KBM-7 (cell line): ENCODE results near the gene MGME1.
A peak's percentile ranks its signal among the peaks of the same experiment; 100 is the strongest.

Experiments
- DNase-seq: peaks from one replicate; pipeline ENCODE4 v3.0.0-alpha.2; 2015
- in situ Hi-C: fragments of 300-500 bp; cut with MboI; formaldehyde crosslinking; loops from 2 replicates; pipeline ENCODE4 v1.14.3; 2020; ENCODE audit warnings: low sequenced_read_pairs, low pct_unique_long_range_greater_than_20kb, mixed read lengths

The MGME1 gene

DNA sequence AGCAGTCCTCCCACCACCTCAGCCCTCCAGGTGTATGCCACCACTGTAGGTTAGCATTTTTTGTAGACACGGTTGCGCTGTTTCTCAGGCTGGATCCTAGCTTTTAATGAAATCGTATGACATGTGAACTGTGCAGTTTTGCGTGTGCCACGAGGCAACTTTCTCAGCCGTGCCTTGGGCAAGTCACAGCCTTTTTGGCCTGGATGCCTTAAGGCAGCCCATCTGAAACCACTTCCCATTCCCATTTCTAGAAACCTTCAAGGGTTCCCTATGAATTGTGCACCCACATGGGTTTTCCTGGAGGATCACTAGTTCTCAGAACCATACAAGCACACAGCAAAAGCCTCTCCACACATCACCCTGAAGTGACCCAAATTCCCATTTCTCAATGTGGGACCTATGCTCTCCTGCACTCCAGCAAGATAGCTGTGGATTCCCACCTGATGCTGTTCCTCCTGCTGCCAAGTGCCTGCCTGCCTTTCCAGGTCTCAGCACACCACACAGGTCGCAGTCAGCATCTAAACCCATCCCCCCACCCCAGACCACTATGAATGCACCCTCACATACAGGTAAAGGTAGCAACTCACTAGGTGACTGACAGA is 29.1 kb upstream of the MGME1 start:
- in situ Hi-C loops, result no loop called here
- DNase-seq, result peak; percentile 39

DNA sequence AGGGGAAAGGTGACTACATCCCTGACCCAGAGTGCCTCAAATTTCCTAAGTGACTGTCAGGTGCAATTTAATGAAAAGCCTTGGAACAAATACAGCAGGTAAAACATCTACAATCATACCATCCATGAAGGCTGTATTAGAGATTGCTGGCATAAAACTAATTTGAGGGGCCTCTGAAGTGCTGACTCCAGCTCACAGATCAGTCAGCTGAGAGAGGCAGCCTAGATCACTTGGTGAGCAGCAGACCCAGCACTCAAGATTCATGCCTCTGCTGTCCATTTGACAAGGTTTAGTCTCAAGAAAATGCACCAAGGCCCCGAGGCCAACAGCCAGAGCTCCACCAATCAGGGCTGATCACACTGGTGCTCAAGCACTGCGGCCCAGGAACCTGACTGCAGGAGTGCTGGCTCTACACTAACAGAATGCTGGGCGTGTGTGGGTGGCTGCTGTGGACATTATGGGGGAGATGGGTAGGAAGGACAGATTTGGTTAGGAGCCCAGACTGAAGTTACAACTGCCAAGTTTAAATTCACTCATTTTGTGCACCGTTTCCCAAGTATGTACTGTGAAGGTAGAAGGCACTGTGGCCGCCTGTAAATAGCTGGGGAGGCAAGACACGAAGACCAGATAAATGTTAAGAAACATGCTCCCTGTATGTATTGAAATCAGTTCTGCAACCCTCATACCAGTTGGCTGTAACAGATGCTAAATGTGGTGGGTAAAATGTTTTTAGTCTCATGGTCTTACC is 28.4 kb upstream of the MGME1 start:
- in situ Hi-C loops, result no loop called here
- peak; percentile 35 for DNase-seq

DNA sequence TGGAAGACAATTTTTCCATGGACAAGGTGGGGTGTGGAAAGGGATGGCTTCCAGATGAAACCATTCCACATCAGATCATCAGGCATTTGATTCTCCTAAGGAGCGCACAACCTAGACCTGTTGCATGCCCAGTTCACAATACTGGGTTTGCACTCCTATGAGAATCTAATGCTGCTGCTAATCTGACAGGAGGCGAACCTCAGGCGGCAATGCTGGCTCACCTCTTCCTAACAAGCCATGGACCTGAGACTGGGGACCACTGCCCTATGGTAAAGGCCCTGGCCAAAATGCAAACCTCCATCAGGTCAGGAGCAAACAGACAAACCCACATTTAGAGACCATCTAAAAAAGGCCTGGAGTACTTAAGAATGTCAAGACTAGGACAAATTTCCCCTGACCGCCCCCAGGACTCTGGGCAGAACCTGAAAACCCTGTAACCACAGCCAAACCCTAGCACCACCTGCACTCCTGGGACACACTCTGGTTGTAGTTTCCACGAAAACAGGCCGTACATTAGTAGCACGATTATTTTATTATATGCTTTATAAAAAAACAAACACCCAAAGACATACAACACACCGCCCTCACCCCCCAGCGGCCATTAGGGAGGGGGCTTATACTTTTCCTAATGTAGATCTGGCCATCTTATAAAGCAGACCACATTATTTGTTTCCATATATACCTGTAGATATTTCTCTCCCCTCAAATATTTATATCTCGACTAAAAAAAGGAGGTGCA is 27.6 kb upstream of the MGME1 start:
- no peak for DNase-seq
- in situ Hi-C loops, result no loop called here

DNA sequence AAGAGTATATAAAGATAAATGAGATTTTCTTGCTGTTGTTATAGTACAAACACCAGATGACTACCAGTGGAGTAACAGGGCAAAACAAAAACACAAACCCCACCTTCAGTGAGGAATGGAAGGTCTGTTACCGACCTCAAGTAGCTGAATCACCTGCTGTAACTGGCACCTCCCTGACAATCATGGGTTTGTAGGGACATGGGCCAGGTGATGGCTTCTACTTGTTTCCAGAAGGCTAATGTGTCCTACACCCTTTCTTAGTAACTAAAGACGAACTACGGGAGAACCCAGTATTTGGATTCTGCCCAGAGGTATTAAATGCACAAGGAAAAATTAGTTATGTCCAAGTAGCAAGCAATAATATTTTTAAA is 27.0 kb upstream of the MGME1 start:
- in situ Hi-C loops, result no loop called here

DNA sequence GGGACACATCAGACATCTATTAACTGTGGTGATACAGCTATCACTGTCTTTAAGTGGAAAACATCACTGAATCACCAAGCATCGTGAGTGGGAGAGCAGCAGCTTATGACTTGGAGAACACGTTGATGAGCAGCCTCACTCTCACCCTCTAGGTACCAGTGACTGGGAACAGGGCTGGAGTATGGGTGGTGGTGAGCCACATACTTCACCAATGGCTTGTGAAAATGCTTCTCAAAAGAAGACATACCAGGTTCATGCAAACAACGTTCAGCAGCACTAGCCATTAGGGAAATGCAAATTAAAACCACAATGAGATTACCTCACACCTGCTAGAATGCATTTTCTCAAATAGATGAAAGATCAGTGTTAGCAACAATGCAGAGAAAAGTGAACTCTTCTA is 25.5 kb upstream of the MGME1 start:
- in situ Hi-C loops, result no loop called here
- no peak for DNase-seq

More for the DNA sequence above, 27.0 kb upstream of the MGME1 start:
- DNase-seq, result no peak

DNA sequence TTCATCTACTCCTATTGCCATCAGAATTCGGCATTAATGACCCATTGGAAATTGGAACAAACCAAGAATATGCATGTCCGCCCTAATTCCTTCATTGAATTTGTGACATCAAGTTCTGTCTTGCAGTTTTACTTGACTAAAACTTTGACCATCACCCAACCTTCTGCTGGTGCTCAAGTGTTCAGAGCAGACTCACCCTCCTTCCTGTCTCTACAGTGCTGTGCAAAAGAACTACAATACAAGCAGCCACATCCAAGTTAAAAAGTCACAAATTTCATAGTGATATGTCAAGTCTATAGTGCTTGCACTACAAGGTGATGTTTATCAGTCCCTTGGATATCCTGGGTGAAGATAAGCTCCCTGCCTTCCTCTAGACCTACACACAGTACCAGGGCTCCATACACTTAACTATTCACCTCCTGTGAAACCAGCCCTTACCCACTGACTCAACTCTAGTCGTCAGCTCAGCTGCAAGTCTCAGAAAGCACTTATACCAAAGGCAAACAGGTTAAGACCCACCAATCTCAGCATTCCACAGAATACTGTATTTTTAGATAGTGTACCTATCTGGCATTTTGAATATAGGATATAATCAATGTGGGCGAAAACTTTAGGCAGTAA is 23.9 kb upstream of the MGME1 start:
- in situ Hi-C loops, result no loop called here

DNA sequence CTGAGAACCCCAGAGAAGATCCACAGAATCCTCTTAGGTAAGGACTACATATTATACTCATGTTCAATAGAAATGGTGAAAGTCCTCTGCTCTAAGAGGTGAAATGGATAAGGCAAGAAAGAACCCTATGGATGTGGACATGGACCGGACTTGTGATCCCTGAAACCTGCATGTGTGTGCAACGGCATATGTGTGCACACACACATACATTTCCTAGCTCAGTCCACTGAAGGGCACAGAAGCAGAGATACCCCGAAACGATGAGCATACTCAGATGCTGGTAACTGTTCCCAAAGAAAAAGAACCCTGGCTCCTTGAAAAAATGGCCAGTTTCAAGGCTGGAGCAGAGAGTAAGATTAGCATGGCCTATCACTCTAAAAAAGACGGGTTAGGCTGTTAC is 22.8 kb upstream of the MGME1 start:
- in situ Hi-C loops, result no loop called here

More for the DNA sequence above, 23.9 kb upstream of the MGME1 start:
- DNase-seq, result no peak

DNA sequence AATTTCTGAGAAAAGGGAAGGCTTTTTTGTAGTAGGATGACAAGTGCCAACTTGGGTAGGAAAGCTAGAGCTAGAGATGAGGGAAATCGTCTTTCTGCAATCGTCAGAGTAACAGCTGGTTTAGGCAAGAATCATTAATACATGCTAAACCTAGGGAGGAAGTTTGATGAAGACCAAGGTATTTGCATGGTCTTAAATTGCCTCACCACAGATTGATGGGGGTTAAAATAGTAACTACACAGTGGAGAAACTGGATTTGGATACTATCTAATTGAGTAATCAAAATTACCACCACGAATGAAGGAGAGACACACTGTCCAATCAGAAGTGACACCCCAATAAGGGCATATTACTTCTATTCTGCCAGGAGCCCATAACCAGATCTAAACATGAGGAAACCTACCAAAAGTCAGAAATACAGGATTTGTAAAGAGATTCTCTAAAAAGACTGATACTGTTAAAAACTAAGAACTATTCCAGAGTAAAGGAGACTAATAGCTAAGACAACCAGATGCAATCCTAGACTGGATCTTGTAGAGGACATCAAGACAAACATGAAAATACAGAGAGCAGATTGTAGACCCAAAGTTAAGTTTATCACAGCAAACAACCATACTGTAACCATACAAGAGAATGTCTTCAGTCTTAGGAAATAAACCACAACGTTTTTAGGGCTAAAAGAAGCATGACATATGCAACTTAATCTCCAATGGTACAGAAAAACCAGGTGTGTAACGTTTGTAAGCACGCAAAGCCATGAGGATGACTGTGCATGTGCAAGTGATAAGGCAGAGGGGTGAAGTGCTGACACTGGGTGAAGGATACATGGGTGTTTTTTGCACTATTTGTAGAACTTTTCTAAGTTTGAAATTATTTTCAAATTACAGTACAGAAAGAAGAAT is 22.0 kb upstream of the MGME1 start:
- no peak for DNase-seq
- in situ Hi-C loops, result no loop called here

More for the DNA sequence above, 22.8 kb upstream of the MGME1 start:
- DNase-seq, result no peak

DNA sequence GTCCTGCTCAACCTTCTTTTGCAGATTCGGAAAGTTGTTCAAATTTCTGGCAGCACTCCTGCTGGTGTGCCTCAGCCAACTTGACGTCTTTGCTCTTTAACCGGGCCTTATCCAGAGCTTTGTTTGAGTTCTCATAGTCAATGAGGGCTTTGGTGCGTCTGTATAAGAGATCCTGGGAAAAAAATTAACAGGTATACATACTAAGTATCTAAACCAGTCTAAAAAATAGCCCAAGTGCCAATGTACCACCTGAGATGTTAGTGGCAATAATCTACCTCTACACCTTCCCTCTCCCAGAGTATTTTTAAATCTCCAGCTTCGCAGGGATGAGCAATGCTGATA is 21.4 kb upstream of the MGME1 start:
- in situ Hi-C loops, result no loop called here
- DNase-seq, result no peak

DNA sequence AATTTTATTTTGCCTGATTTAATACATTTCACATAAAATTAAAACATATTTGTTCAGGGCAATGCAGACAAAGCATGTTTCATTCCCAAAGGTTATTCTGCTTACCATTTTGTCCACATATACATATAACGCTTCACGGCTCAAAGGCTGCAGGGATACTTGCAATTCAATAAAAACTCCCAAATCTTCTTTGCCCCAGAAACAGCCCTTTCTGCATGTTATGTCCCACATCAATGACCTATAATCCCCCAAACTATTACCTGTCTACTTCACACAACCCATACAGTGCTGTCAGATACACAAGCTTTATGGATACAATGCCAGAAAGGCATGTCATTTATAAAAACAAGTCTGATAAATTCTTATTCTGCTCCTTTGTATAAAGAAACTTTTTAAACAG is 20.4 kb upstream of the MGME1 start:
- in situ Hi-C loops, result no loop called here
- no peak for DNase-seq

DNA sequence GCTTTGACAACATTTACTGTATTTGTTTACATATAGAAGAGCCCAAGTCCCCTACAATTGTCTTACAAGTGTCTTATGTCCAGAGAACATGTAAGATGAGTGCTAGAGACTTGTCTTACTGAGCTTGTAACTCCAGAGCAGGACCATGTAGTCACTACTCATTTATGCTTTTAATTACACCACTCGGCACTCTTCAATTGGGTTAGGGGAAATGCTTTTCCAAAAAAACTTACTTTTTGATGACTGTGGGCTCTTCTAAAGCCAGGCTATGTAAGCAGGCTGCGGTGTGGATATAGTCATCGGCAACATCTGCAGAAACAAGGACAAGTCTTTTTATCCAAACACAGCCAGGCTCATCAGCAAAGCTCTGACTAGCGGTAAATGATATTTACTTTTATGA is 18.9 kb upstream of the MGME1 start:
- in situ Hi-C loops, result no loop called here
- DNase-seq, result no peak

DNA sequence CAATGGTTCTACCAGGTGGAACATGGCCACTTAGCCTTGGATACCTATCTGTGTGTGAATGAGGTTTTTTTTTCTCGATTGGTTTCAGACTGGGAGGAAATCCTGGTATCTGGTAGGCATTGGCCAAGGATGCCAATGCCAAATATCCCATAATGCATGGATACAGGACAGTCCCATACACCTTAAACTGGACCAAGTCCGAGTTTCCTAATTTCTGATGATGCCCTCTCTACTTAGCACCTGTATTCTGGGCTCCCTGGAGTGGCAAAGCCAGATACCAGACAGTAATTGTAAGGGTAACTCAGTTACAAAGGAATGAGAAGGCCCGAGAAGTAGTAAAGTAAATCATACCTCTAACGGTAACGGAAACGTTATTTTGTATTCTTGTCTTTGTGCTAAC is 18.1 kb upstream of the MGME1 start:
- DNase-seq, result no peak
- in situ Hi-C loops, result no loop called here

DNA sequence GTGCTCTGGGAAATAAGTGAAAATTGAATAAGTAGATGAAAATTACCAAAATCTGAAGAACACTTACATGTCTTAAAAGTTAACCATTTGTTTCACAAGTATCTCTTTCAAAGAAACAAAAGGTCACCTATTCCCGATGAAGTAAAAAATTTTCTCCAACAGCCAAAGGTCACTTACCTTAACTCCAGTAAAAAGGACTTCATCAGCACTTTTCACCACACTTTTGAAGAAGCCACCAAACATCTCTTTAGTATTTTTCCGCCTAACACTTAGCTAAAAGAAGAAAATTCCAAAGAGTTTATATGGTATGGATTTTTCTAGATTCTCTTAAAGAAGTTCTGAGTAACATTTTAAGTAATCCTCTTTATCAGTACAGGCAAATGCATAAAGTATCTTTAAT is 17.5 kb upstream of the MGME1 start:
- in situ Hi-C loops, result no loop called here
- DNase-seq, result no peak

DNA sequence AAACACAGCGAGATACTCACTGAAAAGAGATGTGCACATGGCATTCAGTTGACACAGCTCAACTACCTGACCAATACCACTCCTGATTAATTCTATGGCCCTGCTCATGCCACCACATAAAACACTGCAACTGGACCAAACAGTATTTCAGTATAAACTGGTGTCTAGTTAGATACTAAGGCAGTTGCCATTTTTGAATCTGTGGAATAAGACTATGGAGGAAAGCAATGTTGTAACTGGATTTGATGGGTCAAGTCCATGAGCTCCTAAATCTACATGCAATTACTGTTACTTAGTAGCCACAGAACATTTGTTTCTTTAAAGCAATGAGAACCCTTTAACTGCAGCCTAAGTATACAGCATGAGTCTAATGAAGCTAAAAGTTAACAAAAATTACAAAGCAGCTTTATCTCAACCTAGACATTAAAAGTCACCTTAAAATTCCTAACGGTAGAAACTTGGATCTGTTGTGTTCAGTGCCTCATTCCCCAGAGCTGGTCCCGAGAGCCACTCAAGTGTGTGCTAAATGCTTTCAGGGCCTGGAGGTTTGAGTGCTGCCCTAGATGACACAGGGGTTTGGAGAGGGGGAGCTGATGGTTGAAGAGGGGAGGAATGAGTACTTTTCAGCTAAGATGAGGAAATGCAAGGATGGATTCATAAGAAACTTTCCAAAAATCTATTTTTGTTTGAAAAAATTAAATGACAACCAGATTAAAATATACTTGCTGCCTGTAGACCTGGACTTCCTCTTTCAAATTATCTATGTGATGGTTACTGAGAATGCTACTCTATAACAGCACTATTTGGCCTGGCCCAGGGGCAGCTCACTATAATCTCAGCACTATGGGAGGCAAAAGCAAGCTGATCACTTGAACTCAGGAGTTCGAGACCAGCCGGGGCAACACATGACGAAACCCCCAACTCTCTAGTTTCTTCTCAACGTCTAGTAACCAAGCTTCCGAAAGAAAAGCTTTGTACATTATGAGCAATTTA is 15.8 kb upstream of the MGME1 start:
- in situ Hi-C loops, result no loop called here
- no peak for DNase-seq

DNA sequence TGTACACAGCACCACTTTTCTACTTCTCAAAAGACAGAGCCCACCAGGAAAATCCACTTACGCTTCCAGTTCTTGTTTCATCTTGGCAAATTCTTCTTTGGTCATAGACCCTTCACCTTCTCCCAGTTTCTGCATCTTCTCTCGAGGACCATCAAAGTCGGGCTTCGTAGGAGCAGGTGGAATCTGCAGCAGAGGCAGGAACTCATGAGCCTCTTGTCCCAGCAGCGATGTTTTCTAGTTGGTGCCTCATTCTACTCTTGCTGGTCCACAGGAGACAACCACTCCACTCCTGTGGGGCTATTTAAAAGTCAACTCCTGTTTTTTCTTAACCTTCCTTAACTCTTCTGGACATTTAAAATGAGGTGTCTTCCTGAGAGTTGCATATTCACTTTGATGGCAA is 14.9 kb upstream of the MGME1 start:
- DNase-seq, result no peak
- in situ Hi-C loops, result no loop called here

DNA sequence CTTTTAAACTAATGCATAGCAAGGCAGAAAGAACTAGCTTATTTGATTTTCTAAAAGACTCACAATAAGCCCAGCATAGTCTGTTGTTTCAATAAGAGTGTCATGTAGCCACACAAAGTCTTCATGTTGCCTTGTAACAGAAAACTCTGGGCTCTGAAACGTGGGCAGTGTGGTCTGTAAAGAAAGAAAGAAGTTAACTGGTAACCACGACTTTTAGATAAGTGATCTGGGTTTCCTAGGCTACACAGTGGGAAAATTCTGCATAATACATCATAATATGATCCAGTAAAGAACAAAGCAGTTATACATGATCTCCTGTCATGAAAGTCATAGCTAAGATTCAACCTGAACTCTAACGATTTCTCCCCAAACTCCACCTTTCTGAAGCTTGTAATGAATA is 13.5 kb upstream of the MGME1 start:
- no peak for DNase-seq
- in situ Hi-C loops, result no loop called here

DNA sequence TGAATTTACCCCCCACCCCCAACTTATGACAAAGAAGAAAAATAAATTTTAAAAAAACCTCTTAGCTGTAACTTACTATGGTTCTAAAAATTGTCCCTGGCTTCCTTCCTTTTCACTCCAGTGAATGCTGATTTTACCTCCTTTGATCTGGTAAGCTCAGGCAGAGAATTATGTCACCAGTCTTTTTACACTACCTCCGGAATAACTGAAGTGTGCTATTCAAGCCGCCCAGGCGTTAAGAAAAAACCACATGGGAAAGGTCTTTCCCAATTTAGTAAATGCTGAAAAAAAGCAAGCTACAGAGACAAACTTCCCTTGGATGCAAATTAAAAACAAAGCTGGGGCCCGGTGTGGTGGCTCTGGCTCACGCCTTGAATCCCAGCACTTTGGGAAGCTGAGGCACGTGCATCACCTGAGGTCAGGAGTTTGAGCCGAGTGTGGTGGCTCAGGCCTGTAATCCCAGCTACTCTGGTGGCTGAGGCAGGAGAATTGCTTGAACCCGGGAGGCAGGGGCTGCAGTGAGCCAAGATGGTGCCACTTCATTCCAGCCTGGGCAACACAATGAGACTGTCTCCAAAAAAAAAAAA is 12.6 kb upstream of the MGME1 start:
- no peak for DNase-seq
- in situ Hi-C loops, result no loop called here
